SK-N-SH treated with all-trans-retinoic acid at 6 μM for 48 hours (cell line): ENCODE results near the gene SUN5.

Source experiments
- CREB5 ChIP-seq: fragments of 250-450 bp; sonication (Bioruptor Pico); IDR thresholded peaks from 2 replicates; pipeline ENCODE4 v1.5.1; 2020; ENCODE audit warnings: low read depth, mild to moderate bottlenecking, moderate library complexity
- POU6F1 ChIP-seq: fragments of 250-450 bp; sonication (Bioruptor Pico); IDR thresholded peaks from 2 replicates; pipeline ENCODE4 v1.8.0; 2021; ENCODE audit warnings: low read depth, mild to moderate bottlenecking, moderate library complexity, borderline replicate concordance
- TOX ChIP-seq: fragments of 250-450 bp; sonication (Bioruptor Pico); IDR thresholded peaks from 2 replicates; pipeline ENCODE4 v1.8.0; 2021; ENCODE audit warnings: mild to moderate bottlenecking, moderate library complexity, borderline replicate concordance
- TSHZ2 ChIP-seq: fragments of 250-450 bp; sonication (Bioruptor Pico); IDR thresholded peaks from 2 replicates; pipeline ENCODE4 v1.5.0; 2020; ENCODE audit warnings: mild to moderate bottlenecking, moderate library complexity
- ZC3H10 ChIP-seq: fragments of 250-450 bp; sonication (Bioruptor Pico); IDR thresholded peaks from 2 replicates; pipeline ENCODE4 v1.5.1; 2021; ENCODE audit warnings: mild to moderate bottlenecking, moderate library complexity

- TF ChIP-seq POU6F1 (CRISPR knock-in tag): no peak
- TF ChIP-seq TSHZ2 (CRISPR knock-in tag): no peak
- TF ChIP-seq TOX (CRISPR knock-in tag): no peak
- TF ChIP-seq ZC3H10 (CRISPR knock-in tag): no peak
- no peak for TF ChIP-seq CREB5 (CRISPR knock-in tag)
Observed at GRCh38 chr20:33017542-33017941, 13.3 kb upstream of the SUN5 start.
